ENCODE data around the gene PTBP3. TPM values are rescaled to one million over a fixed set of nuclear protein-coding genes. Genes with fewer than 3 reads are reported as not detected.

The PTBP3 gene
- polyA plus RNA-seq, 3 donors = 33.6 to 68.3 (median 51.4) TPM

DNA sequence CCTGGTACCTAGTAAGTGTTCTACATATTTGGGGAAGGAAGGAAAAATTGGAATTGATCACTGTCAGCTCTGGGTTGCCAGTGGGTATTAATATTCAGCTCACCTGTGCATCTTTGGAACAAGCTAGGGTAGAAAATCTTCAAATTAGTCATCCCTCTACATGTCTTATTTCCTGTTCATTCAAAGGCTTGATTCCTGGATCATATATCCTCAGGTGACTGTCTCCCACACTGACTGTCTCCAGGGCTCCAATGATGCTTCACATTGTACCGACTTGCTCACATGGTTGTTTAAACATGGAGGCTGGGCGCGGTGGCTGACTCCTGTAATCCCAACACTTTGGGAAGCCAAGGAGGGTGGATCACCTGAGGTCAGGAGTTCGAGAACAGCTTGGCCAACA lies 146.7 kb downstream of the PTBP3 start:
- Histone ChIP-seq H3K27ac (ENCODE audit: low read depth in 1 of 2, low read length in 2 of 2) (no peak overlapping the region), H3K4me1 (ENCODE audit: control insufficient read depth in 1 of 2, insufficient read depth in 2 of 2, low read length in 2 of 2) (peaks cover 1% of the 10 kb centered on the region in 2 donors), H3K9ac (ENCODE audit: insufficient read depth, low read length, poor library complexity, severe bottlenecking) (no peak overlapping the region), H3K4me3 (replicated peaks in 1 of 3; ENCODE audit: low read depth in 2 of 3, low read length in 3 of 3) (no peak overlapping the region), H2AFZ (ENCODE audit: insufficient read depth, low read depth, low read length, poor library complexity, severe bottlenecking) (no peak overlapping the region), H3K36me3 (replicated peaks in 1 of 2; ENCODE audit: control insufficient read depth in 1 of 2, insufficient read depth in 2 of 2, low read length in 2 of 2) (no peaks in the 10 kb centered on the region), H3K79me2 (ENCODE audit: insufficient read depth, low read length) (no peaks in the 10 kb centered on the region), H4K20me1 (ENCODE audit: insufficient read depth, low read length) (no peaks in the 10 kb centered on the region), H3K27me3 (ENCODE audit: control insufficient read depth in 2 of 2, insufficient read depth in 2 of 2, low read length in 2 of 2) (no peaks in the 10 kb centered on the region), H3K4me2 (replicated peaks; ENCODE audit: extremely low read depth, low read length, poor library complexity, severe bottlenecking) (no peak overlapping the region), H3K9me3 (replicated peaks in 1 of 2; ENCODE audit: control insufficient read depth in 1 of 2, insufficient read depth in 1 of 2, low read length in 2 of 2) (peaks cover 0 to 4% of the 10 kb centered on the region in 2 donors)
- 100% methylated on average over 3 of the region's 4 CpGs for WGBS (ENCODE audit: insufficient coverage)
- Mint-ChIP-seq H3K27me3 (ENCODE audit: low read depth in 3 of 3) (peaks cover 0 to 1% (median 0%) of the 10 kb centered on the region in 3 donors), H3K4me3 (no peak overlapping the region), H3K4me1 (no peaks in the 10 kb centered on the region), H3K9me3 (peaks cover 5 to 16% (median 11%) of the 10 kb centered on the region in 7 donors), H3K36me3 (peaks cover 9 to 11% of the 10 kb centered on the region in 2 donors), H3K27ac (no peak overlapping the region)
- TF ChIP-seq, protein P1, sequence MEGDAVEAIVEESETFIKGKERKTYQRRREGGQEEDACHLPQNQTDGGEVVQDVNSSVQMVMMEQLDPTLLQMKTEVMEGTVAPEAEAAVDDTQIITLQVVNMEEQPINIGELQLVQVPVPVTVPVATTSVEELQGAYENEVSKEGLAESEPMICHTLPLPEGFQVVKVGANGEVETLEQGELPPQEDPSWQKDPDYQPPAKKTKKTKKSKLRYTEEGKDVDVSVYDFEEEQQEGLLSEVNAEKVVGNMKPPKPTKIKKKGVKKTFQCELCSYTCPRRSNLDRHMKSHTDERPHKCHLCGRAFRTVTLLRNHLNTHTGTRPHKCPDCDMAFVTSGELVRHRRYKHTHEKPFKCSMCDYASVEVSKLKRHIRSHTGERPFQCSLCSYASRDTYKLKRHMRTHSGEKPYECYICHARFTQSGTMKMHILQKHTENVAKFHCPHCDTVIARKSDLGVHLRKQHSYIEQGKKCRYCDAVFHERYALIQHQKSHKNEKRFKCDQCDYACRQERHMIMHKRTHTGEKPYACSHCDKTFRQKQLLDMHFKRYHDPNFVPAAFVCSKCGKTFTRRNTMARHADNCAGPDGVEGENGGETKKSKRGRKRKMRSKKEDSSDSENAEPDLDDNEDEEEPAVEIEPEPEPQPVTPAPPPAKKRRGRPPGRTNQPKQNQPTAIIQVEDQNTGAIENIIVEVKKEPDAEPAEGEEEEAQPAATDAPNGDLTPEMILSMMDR (IDR thresholded peaks at IDR 0.05) = no peak
- no peak for DNase-seq
- intact Hi-C loops (cut with micrococcal nuclease) = no loop called here

DNA sequence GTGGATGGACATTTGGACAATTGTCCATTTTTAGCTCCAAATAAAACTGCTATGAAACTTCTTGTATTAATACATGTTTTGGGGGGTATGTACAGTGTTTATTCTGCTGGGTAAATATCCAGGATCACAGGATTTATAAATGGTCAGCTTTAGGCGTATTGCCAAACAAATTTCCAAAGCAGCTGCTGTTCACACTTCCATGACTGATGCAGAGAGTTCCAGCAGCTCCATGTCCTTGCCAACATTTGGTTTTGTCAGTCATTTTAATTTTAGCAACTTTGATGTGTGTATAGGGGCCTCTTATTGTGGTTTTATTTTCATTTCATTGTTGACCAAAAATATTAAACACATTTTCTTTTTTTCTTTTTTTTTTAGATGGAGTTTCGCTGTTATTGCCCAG lies 148.5 kb downstream of the PTBP3 start:
- WGBS (ENCODE audit: insufficient coverage) = 100% methylated on average over 1 of the region's 2 CpGs
- no peaks in the 10 kb centered on the region for H3K36me3 Mint-ChIP-seq

More for the DNA sequence above, 148.5 kb downstream of the PTBP3 start:
- Mint-ChIP-seq H3K27me3 (ENCODE audit: low read depth in 3 of 3) (peaks cover 0 to 1% (median 0%) of the 10 kb centered on the region in 3 donors), H3K9me3 (peaks cover 2 to 11% (median 5%) of the 10 kb centered on the region in 7 donors), H3K4me1 (peaks cover 15% of the 10 kb centered on the region), H3K27ac (no peak overlapping the region), H3K4me3 (no peak overlapping the region)
- intact Hi-C loops (cut with micrococcal nuclease) = loop anchor here in 1 of 2 donors (5.0 kb wide), 1 partner anchor 567 kb away; the partner anchor contains the start of gene SNX30
- no peak overlapping the region for H3K4me3 ChIP-seq (replicated peaks in 1 of 3; ENCODE audit: low read depth in 2 of 3, low read length in 3 of 3)
- H3K4me1 ChIP-seq (ENCODE audit: control insufficient read depth in 1 of 2, insufficient read depth in 2 of 2, low read length in 2 of 2) = peaks cover 19% of the 10 kb centered on the region in 2 donors
- no peaks in the 10 kb centered on the region for H3K36me3 ChIP-seq (replicated peaks in 1 of 2; ENCODE audit: control insufficient read depth in 1 of 2, insufficient read depth in 2 of 2, low read length in 2 of 2)
- no peak overlapping the region for H3K27ac ChIP-seq (ENCODE audit: low read depth in 1 of 2, low read length in 2 of 2)
- peaks cover 0 to 4% of the 10 kb centered on the region in 2 donors for H3K9me3 ChIP-seq (replicated peaks in 1 of 2; ENCODE audit: control insufficient read depth in 1 of 2, insufficient read depth in 1 of 2, low read length in 2 of 2)
- DNase-seq = no peak
- no peak overlapping the region for H3K4me2 ChIP-seq (replicated peaks; ENCODE audit: extremely low read depth, low read length, poor library complexity, severe bottlenecking)
- no peaks in the 10 kb centered on the region for H4K20me1 ChIP-seq (ENCODE audit: insufficient read depth, low read length)
- TF ChIP-seq, protein P1 (IDR thresholded peaks at IDR 0.05) = no peak
- no peak overlapping the region for H2AFZ ChIP-seq (ENCODE audit: insufficient read depth, low read depth, low read length, poor library complexity, severe bottlenecking)
- no peaks in the 10 kb centered on the region for H3K27me3 ChIP-seq (ENCODE audit: control insufficient read depth in 2 of 2, insufficient read depth in 2 of 2, low read length in 2 of 2)
- H3K9ac ChIP-seq (ENCODE audit: insufficient read depth, low read length, poor library complexity, severe bottlenecking) = no peak overlapping the region
- no peaks in the 10 kb centered on the region for H3K79me2 ChIP-seq (ENCODE audit: insufficient read depth, low read length)

All from CD14-positive monocyte (primary cell).